NCI-H2171 (cell line): ENCODE data around the gene NLRP1.

ENCODE experiments used
- DNase-seq: peaks from one replicate; lab custom pipeline; 2025; lab: John Stamatoyannopoulos, UW

The NLRP1 gene

DNA sequence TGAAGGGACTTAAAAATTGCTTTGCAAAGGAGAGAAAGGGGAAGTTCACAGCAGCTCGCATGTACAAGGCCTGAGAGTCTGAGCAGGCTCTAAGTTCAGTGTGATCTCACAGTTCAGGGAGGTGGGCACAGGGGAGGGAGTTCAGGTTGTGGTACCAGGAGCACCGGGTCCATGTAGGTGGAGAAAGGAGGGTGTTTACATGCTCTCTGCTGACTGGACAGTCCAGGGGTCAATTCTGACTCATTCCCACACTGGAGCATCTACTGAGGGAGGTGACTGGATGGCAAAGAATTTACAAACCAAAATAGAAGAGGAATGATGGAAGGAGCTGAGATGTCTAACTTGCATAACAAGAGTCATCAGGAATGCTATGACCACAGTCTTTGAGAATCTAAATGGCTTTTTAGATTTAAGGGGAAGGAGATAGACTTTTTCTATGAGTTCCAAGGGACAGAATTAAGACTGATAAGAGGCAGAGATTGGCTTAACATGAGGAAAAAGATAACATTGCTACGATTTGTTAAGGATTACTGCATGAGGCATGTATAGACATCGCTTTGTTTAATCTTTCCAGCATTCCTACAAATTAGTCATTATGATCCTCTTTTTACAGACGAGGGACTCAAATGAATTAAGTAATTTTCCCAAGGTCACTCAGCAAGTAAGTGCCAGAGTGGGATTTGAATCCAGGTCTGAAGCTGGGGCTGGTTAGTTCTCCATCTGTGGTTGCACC lies 68.1 kb downstream of the NLRP1 start:
- DNase-seq: no peak

DNA sequence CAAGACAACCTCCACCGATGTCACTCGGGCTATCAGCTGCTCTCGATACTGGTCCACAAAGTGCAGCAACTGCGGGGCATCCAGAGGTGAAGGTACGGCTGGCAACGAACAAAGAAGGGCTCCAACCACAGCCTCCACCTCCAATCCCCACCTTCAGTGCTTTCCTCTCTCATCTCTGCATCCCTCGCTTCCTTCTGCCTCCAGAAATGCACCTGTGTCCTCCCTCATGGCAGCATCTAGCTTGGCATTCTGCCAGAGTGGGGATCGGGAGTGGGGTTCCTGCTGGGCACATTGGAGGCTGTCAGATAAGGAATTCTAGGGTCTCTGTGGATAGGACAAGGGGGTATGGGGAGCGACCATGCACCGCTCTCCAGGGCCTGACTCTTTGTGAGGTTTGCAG lies 69.3 kb downstream of the NLRP1 start:
- DNase-seq: no peak

DNA sequence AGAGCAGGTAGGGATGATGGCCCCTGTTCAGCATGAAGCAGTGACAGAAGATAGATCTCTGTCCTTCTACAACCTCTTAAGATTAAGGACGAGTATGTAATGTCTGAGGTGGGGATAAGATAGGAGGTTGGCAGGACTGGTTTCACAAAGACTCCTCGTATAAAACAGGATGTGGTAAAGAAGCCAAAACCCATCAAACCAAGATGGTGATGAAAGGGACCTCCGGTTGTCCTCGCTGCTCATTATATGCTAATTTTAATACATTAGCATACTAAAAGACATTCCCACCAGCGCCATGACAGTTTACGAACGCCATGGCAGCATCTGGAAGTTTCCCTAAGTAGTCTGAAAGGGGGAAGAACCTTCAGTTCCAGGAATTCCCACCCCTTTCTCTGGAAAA lies 70.7 kb downstream of the NLRP1 start:
- no peak for DNase-seq

DNA sequence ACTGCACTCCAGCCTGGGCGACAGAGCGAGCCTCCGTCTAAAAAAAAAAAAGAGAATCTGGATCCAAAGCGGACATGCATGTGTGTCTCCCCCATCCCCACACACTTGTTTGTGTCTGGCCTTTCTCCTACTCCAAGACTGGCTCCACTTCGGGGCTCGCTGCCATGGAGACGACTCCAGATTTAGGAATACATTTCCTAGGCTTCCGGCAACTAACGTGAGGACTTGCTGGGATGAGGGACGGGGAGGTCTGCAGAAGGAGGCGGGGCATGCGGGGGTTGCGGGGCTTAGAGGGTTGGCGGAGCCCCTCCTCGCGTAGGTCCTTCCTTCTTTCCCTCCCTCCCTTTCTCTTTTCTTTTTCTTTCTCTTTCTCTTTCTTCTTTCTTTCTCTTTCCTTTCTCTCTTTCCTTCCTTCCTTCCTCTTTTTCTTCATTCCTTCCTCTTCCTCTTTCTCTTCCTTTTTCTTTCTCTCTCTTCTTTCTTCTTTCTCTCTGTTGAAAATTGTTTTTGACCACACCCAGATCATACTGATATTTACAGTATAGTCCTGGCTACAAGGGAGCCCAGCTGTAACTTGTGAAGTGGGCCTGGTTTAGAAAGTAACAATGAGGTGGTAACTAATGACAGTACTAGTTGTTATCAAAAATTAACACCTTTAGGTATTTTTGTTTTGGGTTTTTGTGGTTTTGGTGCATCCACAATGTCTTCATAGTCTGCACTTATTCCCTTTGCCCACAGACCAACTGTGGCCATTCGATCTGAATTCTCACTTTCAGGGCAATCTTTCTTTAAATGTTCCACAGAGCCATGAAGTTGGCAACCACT lies 72.7 kb downstream of the NLRP1 start:
- no peak for DNase-seq

DNA sequence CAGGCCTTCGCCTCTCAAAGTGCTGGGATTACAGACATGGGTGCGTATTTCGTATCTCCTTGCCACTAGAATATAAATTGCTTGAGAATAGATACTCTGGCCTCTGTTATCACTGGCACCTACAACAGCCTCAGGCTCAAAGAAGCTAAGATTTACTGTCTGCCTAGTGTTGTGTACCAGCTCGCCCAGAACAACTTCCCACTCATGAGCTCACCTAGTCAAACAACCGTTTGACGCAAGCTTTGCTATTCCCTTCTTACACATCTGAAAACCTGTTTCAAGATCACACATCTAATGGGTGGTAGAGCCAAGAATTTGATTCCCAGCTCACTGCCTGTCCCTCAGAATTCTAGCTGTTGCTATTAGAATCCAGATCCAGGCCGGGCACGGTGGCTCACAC lies 73.5 kb downstream of the NLRP1 start:
- DNase-seq: no peak

DNA sequence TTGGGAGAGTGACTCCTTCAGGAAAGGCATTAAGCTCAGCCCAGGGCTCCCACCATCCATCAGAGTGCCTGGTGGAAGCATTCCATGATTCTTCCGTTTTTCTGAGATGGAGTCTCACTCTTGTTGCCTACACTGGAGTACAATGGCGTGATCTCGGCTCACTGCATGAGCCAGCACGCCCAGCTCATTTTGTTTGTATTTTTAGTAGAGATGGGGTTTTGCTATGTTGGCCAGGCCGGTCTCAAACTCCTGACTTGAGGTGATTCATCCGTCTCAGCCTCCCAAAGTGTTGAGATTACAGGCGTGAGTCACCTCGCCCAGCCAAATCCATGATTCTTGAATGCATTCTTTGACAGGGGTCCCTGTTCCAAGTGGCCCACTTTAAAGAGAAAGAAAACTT lies 74.8 kb downstream of the NLRP1 start:
- no peak for DNase-seq

DNA sequence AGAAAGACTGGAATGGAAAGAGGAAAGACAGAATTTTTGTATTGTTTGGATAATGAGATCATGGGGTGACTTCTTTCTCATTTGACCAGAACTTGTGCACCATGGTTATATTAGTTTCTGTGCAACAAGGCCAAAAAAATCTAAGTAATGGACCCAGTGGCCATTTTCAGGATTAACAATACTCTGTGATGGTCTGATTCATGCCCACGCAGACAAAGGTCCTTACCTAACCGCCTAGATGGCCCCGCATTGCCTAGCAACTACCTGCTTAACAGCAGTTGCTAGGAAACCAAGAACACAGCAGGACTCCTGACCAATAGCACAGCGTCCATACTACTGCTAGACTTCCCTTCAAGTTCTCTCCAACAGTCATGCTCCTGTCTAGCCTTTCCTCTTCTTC lies 75.5 kb downstream of the NLRP1 start:
- no peak for DNase-seq

DNA sequence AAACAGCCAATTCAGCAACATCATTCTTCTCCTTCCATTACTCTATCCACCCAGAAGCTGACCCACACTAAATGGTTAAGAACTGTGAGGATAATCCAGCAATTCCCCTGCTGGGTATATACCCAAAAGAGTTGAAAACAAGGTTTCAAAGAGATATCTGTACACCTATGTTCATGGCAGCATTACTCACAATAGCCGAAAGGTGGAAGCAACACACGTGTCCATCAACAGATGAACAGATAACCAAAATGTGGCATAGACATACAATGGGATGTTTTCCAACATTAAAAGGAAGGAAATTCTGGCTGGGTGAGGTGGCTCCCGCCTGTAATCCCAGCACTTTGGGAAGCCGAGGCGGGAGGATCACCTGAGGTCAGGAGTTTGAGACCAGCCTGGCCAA lies 78.0 kb downstream of the NLRP1 start:
- DNase-seq: no peak

DNA sequence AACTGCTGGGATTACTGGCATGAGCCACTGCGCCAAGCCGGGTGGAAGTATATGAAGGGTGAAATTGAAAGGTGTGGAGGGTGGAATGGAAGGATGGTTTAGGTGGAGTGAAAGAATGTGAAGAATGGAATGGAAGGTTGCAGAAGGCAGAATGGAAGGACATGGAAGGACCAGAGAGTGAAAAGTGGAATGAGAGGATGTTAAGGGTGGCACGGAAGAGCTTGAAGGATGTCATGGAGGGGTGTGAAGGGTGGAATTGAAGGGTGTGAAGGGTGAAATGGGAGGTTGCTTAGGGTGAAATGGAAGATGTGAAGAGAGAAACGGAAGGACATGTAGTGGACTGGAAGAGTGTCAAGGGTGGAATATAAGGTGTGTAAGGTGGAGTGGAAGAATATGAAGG lies 81.8 kb downstream of the NLRP1 start:
- DNase-seq: no peak

DNA sequence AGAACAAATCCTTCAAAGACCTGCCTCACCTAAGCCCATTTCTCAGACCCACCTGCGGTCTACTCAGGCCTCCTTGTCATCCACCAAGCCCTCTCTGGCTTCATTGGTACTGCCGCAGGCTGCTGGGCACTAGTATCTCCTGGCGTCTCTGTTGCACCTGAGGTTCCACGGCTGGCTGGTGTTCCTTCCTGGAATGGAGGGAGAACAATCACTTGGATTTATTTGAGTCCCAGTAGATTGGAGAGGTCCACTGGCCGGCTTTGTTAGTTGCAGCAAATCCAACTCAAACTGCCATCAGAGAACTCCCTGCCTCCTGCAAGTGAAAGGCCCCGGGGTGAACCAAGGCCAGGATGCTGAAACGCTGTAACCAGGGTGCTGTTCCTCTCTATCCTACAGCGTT lies 82.6 kb downstream of the NLRP1 start:
- DNase-seq: no peak

DNA sequence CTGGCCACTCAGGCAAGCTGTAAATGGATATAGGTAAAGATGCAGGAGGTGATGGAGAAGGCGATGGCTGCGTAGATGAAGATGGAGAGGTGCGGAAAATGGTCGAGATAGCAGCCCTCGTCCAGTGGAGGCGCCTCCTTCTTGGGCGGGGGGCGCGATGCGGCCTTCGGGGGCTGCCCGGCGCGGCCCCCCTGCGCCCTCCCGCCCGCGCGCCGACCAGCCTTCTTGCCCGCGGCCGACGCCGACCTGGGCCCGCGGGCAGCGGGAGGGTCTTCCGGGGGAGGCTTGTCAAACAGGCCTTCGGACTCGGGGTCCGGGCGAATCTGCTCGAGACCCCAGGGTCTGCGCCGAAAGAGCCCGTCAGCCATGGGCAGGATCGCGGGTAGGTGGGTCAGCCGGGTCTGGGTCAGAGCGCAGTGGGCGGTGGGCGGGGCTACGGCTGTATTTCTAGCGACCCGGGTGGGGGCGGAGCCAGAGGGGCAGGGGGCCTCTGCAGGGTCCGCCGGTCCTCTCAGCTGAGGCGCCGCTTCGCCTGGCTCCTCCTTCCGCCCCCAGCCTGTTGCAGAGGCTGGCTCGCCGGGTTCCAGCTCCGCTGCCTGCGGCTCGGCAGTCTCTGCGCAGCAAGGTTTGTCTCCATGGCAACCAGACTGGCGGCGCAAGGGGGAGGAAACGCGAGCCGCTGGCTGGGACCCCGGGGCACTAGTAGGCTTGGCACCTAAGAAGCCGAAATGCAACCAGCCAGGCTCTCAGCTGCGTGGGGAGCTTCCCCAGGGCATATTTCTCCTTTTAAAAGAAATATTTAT lies 83.5 kb downstream of the NLRP1 start:
- DNase-seq: peak; percentile 93

DNA sequence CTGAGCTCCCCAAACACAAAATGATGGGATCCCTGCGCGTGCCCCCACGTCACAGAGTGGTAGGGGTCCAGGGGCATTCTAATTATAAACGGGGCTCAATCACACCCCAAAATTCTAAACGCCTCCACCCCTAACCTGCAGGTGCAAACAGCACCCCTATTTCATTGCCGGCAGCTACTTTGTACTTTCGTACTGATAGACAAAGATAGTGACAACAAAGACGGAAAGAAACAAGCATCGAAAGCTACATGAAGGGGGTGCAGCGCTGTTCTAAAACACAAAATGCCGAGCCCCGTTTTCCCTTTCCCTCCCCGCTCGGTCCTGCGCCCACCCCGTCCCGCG lies 84.1 kb downstream of the NLRP1 start:
- no peak for DNase-seq

DNA sequence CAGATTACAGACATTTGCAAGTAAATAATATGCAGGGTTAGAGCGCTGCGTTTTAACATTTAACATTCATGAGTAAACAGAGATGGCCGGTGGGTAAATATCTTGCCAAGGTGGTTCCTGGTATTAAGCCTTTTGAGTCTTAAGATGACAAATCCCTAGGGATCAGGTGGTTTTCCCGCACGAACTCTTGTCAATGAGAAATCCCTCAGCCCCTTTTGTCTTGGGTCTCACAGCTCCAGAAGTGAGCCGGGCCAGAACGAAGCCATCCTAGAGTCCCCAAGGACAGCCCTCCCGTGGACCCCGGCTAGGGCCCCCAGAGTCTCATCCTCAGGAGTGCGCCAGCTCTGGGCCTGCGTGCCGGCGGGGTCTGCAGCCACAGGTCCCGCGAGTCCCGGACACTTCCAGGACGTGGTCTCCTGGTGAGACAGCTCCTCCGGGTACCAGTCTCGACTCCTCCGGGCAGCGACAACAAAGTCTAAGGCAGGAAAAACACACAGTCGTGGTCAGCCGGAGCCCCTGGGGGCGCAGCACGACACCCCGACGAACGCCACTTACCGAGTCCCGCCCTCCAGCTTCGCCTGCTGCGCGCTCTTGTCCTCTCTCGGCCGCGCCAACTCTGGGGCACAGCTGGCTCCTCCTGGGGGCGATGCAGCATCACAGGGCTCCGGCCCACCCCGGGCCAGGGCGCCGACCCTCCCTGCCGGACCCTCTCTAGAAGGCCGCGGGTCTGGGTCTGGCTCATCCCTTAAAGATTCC lies 84.7 kb downstream of the NLRP1 start:
- peak; percentile 26 for DNase-seq

DNA sequence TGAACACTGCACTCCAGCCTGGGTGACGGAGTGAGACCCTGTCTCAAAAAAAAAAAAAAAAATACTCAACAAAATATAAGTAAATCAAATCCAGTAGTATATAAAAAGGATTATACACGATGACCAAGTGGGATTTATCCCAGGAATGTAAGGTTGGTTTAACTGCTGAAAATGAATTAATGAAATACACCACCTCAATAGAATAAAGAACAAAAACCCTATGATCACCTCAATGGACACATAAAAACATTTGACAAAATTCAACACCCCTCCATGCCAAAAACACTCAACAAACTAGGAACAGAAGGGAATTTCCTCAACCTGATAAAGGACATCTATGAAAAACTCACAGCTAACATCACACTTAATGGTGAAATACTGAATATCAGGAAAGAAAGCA lies 91.3 kb downstream of the NLRP1 start:
- DNase-seq: no peak

DNA sequence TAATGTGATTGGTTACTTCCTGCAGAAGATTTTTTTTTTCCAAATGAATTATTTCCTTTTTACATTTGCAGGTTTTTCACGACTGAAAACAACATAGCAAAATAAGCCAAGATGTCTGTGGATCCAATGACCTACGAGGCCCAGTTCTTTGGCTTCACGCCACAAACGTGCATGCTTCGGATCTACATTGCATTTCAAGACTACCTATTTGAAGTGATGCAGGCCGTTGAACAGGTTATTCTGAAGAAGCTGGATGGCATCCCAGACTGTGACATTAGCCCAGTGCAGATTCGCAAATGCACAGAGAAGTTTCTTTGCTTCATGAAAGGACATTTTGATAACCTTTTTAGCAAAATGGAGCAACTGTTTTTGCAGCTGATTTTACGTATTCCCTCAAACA lies 95.6 kb downstream of the NLRP1 start:
- DNase-seq: no peak

DNA sequence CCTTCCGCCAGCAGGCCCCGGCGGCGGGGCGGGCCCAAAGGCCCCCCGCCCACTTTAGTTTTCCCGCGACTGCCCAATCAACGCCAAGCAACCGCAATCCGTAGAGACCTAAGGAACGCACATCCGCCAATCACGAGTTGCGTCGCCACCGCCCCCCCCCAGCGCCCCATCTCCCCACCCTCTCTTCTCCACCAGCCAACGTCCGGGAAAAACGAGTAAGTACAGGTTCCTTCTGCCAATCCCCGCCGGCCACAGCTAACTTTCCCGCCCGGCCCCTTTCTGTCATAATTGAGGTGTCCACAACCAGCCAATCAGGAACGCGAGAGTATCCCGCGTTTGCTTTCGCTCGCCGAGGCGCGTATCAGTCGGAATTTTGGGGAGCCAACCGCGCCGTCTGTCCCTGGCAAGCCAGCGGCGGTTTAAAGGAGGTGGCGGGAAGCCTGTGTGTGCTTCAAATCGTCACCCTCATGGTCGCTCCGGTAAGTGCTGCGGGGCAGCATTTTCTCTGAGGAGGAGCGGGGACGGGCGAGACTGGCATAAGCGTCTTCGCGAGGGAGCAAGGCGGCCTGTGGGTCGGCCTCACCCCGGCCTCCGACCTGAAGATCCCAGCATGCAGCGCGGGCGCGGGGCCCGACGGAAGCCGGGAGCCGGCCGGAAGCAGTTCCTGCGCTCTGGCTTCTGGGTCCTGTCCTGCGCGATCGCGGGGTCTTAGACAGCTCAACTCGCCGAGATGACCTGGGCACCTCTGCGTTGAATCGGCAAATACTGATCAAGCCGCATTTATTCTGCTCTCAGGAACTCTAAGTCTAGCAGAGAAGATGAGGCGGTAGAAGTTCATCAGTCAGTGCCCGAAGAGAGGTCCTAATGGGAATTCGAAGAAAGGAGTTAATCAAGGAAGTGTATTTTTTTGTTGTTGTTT lies 97.8 kb downstream of the NLRP1 start, which contains the start of gene MIS12:
Gene MIS12 (plus strand): TSS at position 361 of the 919 bp plus-strand sequence. CDS start 2,297 bp downstream, outside the sequence.
- DNase-seq: peak; percentile 98

DNA sequence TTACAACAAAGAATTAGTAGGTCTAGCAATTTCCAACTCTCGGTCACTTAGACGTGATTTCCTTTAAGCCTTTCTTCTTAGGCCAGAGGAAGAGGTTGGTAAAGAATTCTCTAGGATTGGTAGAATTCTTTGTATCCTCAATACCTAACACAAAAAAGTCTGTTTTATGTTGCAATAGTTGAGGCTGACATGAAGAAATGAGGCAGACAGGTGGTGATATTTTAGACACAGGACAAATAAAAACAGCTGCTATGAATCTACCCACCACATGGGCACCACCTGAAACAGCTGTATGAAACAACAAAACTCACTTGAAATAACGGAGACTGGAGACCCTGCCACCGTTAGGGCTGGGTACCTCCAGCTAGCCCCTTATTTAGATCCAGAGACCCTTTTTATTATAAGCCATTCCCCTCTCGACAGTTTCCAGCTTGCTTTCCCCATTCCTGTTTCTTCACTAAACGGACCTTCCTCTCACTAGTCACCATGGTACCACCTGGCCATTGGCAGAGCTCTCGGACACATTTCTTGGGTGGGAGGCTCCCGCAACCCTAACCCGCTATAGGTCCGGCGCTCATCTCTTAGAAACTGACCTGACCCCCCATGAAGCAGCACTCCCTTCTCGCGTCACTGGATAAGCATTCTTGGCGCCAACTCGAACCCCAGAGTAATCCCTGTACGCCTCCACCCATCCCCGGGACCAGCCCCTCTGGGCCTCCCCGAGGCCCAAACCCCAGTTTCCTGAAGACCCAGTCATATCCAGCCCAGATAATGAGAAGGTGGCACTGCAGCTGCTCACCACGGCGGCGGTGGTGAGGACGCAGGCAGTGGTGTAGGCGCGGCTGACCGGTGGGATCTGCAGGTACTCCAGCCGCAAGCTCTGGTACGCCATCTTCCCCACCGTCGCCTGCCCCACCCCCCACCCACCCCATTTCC lies 98.8 kb downstream of the NLRP1 start, which contains the start of gene DERL2:
Gene DERL2 (minus strand): TSS at position 909 of the 936 bp plus-strand sequence. CDS start 17 bp downstream, at position 892.
- peak; percentile 14 for DNase-seq

DNA sequence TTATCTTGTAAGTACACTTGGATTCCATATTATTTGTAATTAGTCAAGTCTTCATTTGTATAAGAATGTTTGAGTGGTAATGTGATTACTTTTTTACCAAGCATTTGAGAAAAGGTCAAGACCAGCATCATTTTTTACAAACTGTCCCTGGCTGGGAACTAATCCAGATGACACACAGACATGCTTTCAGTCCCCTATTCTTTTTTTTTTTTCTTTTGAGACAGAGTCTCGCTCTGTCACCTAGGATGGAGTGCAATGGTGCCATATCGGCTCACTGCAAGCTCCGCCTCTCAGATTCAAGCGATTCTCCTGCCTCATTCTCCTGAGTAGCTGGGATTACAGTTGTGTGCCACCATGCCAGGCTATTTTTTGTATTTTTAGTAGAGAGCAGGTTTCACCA lies 102.9 kb downstream of the NLRP1 start:
- no peak for DNase-seq

DNA sequence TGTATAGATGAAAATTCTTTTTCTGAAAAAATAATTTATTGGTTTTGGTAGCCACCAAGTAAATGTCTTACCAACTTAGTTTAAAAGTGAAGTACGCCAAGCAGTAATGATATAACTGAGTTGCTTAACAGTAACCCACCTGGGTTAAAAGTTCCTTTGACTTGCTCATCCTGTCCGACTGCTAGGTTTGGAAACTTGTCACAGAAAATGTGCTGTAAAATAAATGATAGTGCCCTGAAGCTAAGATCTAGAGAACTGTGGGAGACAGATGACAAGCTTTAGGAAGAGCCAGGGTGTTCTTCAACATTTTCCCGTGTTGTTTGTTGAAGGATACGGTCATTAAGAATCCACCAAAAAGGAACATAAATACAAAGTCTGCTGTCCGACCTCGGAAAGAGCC lies 103.3 kb downstream of the NLRP1 start:
- DNase-seq: no peak

DNA sequence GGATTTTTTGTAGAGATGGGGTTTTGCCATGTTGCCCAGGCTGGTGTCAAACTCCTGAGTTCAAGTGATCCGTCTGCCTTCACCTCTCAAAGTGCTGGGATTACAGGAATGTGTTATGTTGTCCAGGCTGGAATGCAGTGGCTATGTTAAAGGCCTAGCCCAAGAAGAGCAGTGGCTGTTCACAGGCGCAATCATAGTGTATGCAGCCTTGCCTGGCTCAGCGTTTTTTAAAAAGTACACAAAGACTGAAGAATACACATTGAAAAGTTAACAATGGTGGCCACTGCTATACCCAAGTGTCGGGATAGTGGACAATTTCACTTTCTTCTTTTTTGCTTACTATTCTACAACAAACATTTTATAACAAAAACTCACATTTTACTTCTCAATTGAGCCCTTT lies 105.3 kb downstream of the NLRP1 start:
- DNase-seq: no peak
